Measurements from ENCODE around the gene FMO3.

FMO3 gene

GRCh38 chr1:171090604-171091003 is at the start of gene FMO3:
Gene FMO3, plus strand, starts transcription at chr1:171090905. Its CDS starts 1,754 bp downstream, at chr1:171092659.
- no peak for DNase-seq

- DNase-seq = no peak
Observed at GRCh38 chr1:171048014-171048413, 42.7 kb upstream of the FMO3 start.

GRCh38 chr1:171052977-171053376 is 37.7 kb upstream of the FMO3 start:
- DNase-seq = no peak

- no peak for DNase-seq
Observed at GRCh38 chr1:171055966-171056643, 34.6 kb upstream of the FMO3 start.

GRCh38 chr1:171061425-171062143 is 29.1 kb upstream of the FMO3 start:
- no peak for DNase-seq

- no peak for DNase-seq
Observed at GRCh38 chr1:171062902-171063301, 27.8 kb upstream of the FMO3 start.

GRCh38 chr1:171075041-171075440 is 15.7 kb upstream of the FMO3 start:
- no peak for DNase-seq

- no peak for DNase-seq
Observed at GRCh38 chr1:171081314-171081753, 9.4 kb upstream of the FMO3 start.

GRCh38 chr1:171081763-171082201 is 8.9 kb upstream of the FMO3 start:
- no peak for DNase-seq

- no peak for DNase-seq
Observed at GRCh38 chr1:171082606-171083005, 8.1 kb upstream of the FMO3 start.

GRCh38 chr1:171083222-171083621 is 7.5 kb upstream of the FMO3 start:
- no peak for DNase-seq

GRCh38 chr1:171084091-171084490 is 6.6 kb upstream of the FMO3 start:
- no peak for DNase-seq

GRCh38 chr1:171084870-171085269 is 5.8 kb upstream of the FMO3 start:
- DNase-seq = no peak

GRCh38 chr1:171087896-171088295 is 2.8 kb upstream of the FMO3 start:
- DNase-seq = no peak

GRCh38 chr1:171103862-171104261 is 13.2 kb downstream of the FMO3 start:
- DNase-seq = no peak

- DNase-seq = no peak
Observed at GRCh38 chr1:171107262-171107940, 16.7 kb downstream of the FMO3 start.

- DNase-seq = no peak
Observed at GRCh38 chr1:171107969-171108368, 17.3 kb downstream of the FMO3 start.

GRCh38 chr1:171109966-171110365 is 19.3 kb downstream of the FMO3 start:
- no peak for DNase-seq

- DNase-seq = no peak
Observed at GRCh38 chr1:171110621-171111326, 20.1 kb downstream of the FMO3 start.

- DNase-seq = no peak
Observed at GRCh38 chr1:171112119-171112518, 21.4 kb downstream of the FMO3 start.

GRCh38 chr1:171113382-171113781 is 22.7 kb downstream of the FMO3 start:
- no peak for DNase-seq

- no peak for DNase-seq
Observed at GRCh38 chr1:171115280-171115897, 24.7 kb downstream of the FMO3 start.

GRCh38 chr1:171116676-171117075 is 26.0 kb downstream of the FMO3 start:
- DNase-seq = no peak

All from activated CD4-positive, alpha-beta T cell treated with anti-CD3 and anti-CD28 coated beads, Interleukin-2, Interleukin-6, amounts not matched to agents 100 ng/mL and 50 ng/mL, durations not matched to agents 16 hours and 8 hours (primary cell).